Keratinocyte (primary cell): ENCODE data around the gene RAB3IL1. TPM values are rescaled to one million over a fixed set of nuclear protein-coding genes. Genes with fewer than 3 reads are reported as not detected.

Experiments
- DNase-seq: peaks from one replicate; pipeline ENCODE4 v3.0.0-alpha.2; 2011; ENCODE audit warnings: low read depth, missing footprints, low spot score
- FAIRE-seq: peaks from 2 replicates; lab custom pipeline; 2011; peaks lifted over from hg19 to GRCh38; lab: Jason Lieb, UNC
- H2AFZ ChIP-seq: 2 replicates; pipeline ENCODE4 v1.6.0; 2012; ENCODE audit warnings: low read length, control low read depth, inconsistent platforms; ENCODE audit not compliant: control insufficient read depth
- H3K27ac ChIP-seq: 2 replicates; pipeline ENCODE4 v1.5.1; 2011; ENCODE audit warnings: low read length; ENCODE audit not compliant: control insufficient read depth, insufficient read depth
- H3K27me3 ChIP-seq: 3 replicates; pipeline ENCODE4 v1.6.0; 2011; ENCODE audit warnings: low read length; ENCODE audit not compliant: control insufficient read depth, insufficient read depth; ENCODE audit errors: extremely low read depth
- H3K36me3 ChIP-seq, 2 experiments: 2 replicates in 1 of 2; 3 replicates in 1 of 2; pipeline ENCODE4 v1.5.1; 2011; ENCODE audit warnings: low read length in 2 of 2, mild to moderate bottlenecking in 1 of 2; ENCODE audit not compliant: control insufficient read depth in 2 of 2, insufficient read depth in 2 of 2; ENCODE audit errors: extremely low read depth in 1 of 2
- H3K4me1 ChIP-seq: 3 replicates; pipeline ENCODE4 v1.5.1; 2011; ENCODE audit warnings: low read length; ENCODE audit not compliant: control insufficient read depth, insufficient read depth; ENCODE audit errors: extremely low read depth
- H3K4me2 ChIP-seq: 3 replicates; pipeline ENCODE4 v1.6.0; 2011; ENCODE audit warnings: low read depth, low read length; ENCODE audit not compliant: control insufficient read depth, insufficient read depth; ENCODE audit errors: extremely low read depth
- H3K4me3 ChIP-seq, 3 experiments: fragments of 200-600 bp in 1 of 3; sonication (generic) in 1 of 3; 2 replicates in 2 of 3; 3 replicates in 1 of 3; pipeline ENCODE4 v1.5.1; 2011 to 2016; ENCODE audit warnings: low read length in 3 of 3, mild to moderate bottlenecking in 3 of 3, control low read depth in 2 of 3, inconsistent platforms in 1 of 3, low read depth in 1 of 3, mixed read lengths in 1 of 3, mixed run types in 1 of 3, moderate library complexity in 1 of 3; ENCODE audit not compliant: control insufficient read depth in 2 of 3, insufficient read depth in 2 of 3; ENCODE audit errors: extremely low read depth in 1 of 3
- H3K79me2 ChIP-seq: 2 replicates; pipeline ENCODE4 v1.6.0; 2012; ENCODE audit warnings: low read length; ENCODE audit not compliant: control insufficient read depth, insufficient read depth
- H3K9ac ChIP-seq: 3 replicates; pipeline ENCODE4 v1.6.0; 2011; ENCODE audit warnings: low read length; ENCODE audit not compliant: control insufficient read depth, insufficient read depth; ENCODE audit errors: extremely low read depth
- H3K9me1 ChIP-seq: 3 replicates; pipeline ENCODE4 v1.6.0; 2011; ENCODE audit warnings: low read length; ENCODE audit not compliant: control insufficient read depth, insufficient read depth; ENCODE audit errors: extremely low read depth
- H3K9me3 ChIP-seq: 2 replicates; pipeline ENCODE4 v1.5.1; 2012; ENCODE audit warnings: low read depth, low read length; ENCODE audit not compliant: control insufficient read depth
- H4K20me1 ChIP-seq: 3 replicates; pipeline ENCODE4 v1.6.0; 2011; ENCODE audit warnings: low read length; ENCODE audit not compliant: control insufficient read depth, insufficient read depth; ENCODE audit errors: extremely low read depth
- EZH2 ChIP-seq: IDR thresholded peaks from one replicate; pipeline ENCODE4 v1.6.1; 2012; ENCODE audit warnings: inconsistent platforms, mild to moderate bottlenecking, low read length, moderate library complexity
- dilution Hi-C: fragments of 300-500 bp; cut with MboI; formaldehyde crosslinking; loops from one replicate; pipeline ENCODE4 v1.7.0; 2020; ENCODE audit warnings: low sequenced_read_pairs; ENCODE audit not compliant: extremely low pct_ligation_motif_present
- polyA plus RNA-seq, 5 experiments: library from polyadenylated mRNA; depleted of rRNA in 3 of 5; stranded (reverse) in 3 of 5; stranded (forward) in 1 of 5; unstranded in 1 of 5; fragments of >200 nt; gene quantifications; 1 replicate in 1 of 5; 2 replicates in 3 of 5; 3 replicates in 1 of 5; pipeline versions ENCODE4 v1.2.1 to v1.2.3, GENCODE V29; 2011 to 2012; ENCODE audit warnings: missing spikeins in 2 of 5, low read depth in 1 of 5, low replicate concordance in 1 of 5
- TF ChIP-seq, protein P1 (sequence below), 3 experiments: IDR thresholded peaks in 1 of 3; conservative IDR thresholded peaks in 1 of 3; optimal IDR thresholded peaks in 1 of 3; 2 replicates in 2 of 3; 3 replicates in 1 of 3; pipeline versions ENCODE3 to v1.5.1; 2011; ENCODE audit warnings: low read length in 3 of 3, mild to moderate bottlenecking in 3 of 3, moderate library complexity in 2 of 3, control low read depth in 1 of 3, inconsistent platforms in 1 of 3; ENCODE audit not compliant: insufficient read depth in 2 of 3; ENCODE audit errors: extremely low read depth in 1 of 3

The RAB3IL1 gene
- polyA plus RNA-seq, 1 donor (not counting 4 experiments of a cell fraction or from before 2014, with no cell fraction given): 0.31 TPM

DNA sequence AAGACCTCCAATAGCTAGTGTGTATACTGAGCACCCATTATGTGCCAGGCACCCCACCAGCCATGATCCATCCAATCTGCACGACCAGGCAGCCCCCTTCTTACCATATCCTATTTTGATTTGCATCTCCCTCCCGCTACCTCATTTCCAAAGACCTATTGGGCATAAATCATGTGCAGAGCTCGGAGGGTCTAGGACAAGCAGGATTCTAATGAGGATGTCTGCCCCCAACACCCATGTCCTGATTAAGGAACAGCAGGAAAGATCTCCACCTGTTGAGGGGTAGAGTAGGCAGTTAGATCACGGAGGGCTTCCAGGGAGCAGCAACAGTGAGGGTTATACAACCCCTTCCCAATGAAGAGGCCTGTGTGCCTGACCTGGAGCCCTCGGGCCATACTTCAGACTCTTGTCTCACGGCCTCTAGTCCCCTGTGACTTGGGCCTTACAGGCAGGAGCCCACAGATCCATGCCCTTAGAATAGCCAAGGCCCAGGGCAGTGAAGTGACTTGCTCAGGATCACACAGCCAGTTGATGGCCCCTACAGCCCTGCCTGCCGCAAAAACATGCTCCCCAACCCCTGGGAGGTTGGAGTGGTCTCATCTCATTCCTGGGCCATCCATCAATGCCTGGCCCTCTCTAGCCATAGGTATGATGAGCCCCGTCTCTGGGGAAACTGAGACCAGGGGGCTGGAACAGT, 3.5 kb downstream of the RAB3IL1 start:
- no peak for DNase-seq

DNA sequence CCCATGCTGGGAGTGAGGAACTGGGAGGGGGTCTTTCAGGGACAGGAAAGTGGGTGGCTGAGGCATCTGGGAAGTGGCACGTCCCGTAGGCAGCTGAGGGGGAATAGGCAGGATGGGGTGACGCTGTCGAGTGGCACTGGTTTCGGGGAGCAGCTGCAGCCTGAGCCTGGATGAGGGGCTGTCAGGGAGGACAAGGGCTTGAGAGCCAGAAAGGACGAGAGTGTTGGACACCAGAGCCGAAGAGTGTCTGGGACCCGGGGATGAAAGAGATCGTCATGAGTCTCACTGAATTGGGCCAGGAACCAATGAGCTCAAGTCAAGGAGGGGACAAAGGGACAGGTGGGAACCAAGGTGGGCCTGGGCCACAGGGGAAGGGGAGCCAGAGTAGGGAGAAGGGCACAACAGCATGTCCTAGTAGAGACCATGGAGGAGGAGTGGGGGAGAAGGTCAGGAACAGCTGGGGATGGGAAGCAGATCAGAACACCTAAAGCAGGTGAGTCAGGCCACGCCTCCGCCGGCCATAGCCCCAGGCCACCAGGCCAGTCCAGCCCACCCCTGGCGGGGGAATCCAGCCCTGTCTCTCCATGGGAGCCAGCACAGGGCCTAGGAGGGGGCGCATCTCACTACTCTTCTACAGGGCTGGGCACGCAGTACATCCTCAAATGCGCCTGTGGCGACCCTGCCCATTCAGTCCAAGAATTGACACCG, 4.2 kb downstream of the RAB3IL1 start:
- Histone ChIP-seq H3K4me2 (no peak overlapping the region), H3K4me1 (no peaks in the 10 kb centered on the region), H4K20me1 (peaks cover 3% of the 10 kb centered on the region), H3K4me3 (no peak overlapping the region), H3K9me3 (no peaks in the 10 kb centered on the region), H3K9me1 (no peaks in the 10 kb centered on the region), H3K36me3 (no peaks in the 10 kb centered on the region), H2AFZ (no peak overlapping the region), H3K9ac (no peak overlapping the region), H3K27ac (no peak overlapping the region), H3K27me3 (peaks cover 21% of the 10 kb centered on the region), H3K79me2 (no peaks in the 10 kb centered on the region)
- TF ChIP-seq, protein P1, sequence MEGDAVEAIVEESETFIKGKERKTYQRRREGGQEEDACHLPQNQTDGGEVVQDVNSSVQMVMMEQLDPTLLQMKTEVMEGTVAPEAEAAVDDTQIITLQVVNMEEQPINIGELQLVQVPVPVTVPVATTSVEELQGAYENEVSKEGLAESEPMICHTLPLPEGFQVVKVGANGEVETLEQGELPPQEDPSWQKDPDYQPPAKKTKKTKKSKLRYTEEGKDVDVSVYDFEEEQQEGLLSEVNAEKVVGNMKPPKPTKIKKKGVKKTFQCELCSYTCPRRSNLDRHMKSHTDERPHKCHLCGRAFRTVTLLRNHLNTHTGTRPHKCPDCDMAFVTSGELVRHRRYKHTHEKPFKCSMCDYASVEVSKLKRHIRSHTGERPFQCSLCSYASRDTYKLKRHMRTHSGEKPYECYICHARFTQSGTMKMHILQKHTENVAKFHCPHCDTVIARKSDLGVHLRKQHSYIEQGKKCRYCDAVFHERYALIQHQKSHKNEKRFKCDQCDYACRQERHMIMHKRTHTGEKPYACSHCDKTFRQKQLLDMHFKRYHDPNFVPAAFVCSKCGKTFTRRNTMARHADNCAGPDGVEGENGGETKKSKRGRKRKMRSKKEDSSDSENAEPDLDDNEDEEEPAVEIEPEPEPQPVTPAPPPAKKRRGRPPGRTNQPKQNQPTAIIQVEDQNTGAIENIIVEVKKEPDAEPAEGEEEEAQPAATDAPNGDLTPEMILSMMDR (optimal IDR thresholded peaks at IDR 0.05 in 1 of 3, IDR thresholded peaks at IDR 0.05 in 1 of 3, conservative IDR thresholded peaks at IDR 0.05 in 1 of 3; ENCODE audit: extremely low read depth in 1 of 3, insufficient read depth in 2 of 3, low read length in 3 of 3): no peak
- TF ChIP-seq EZH2: no peak
- dilution Hi-C loops: loop anchor here (25.0 kb wide), 1 partner anchor 174 kb away; no protein-coding TSS in a partner anchor
- FAIRE-seq (no peak), DNase-seq (no peak)

More for the DNA sequence above, 3.5 kb downstream of the RAB3IL1 start:
- peaks cover 3% of the 10 kb centered on the region for H4K20me1 ChIP-seq
- no peak overlapping the region for H3K9ac ChIP-seq
- H3K9me3 ChIP-seq: no peaks in the 10 kb centered on the region
- dilution Hi-C loops: loop anchor here (25.0 kb wide), 1 partner anchor 173 kb away; no protein-coding TSS in a partner anchor
- no peaks in the 10 kb centered on the region for H3K79me2 ChIP-seq
- H3K36me3 ChIP-seq: no peaks in the 10 kb centered on the region
- peaks cover 28% of the 10 kb centered on the region for H3K27me3 ChIP-seq
- TF ChIP-seq EZH2: no peak
- TF ChIP-seq, protein P1 (optimal IDR thresholded peaks at IDR 0.05 in 1 of 3, IDR thresholded peaks at IDR 0.05 in 1 of 3, conservative IDR thresholded peaks at IDR 0.05 in 1 of 3; ENCODE audit: extremely low read depth in 1 of 3, insufficient read depth in 2 of 3, low read length in 3 of 3): no peak
- H3K4me1 ChIP-seq: no peaks in the 10 kb centered on the region
- no peak for FAIRE-seq
- no peak overlapping the region for H2AFZ ChIP-seq
- H3K4me2 ChIP-seq: no peak overlapping the region
- H3K9me1 ChIP-seq: no peaks in the 10 kb centered on the region
- no peak overlapping the region for H3K4me3 ChIP-seq
- H3K27ac ChIP-seq: no peak overlapping the region
